GM12801 (cell line): ENCODE results near the gene PPP1R12A.

Experiments
- CTCF ChIP-seq: IDR thresholded peaks from one replicate; pipeline ENCODE4 v1.5.1; 2011; ENCODE audit warnings: control low read depth; ENCODE audit not compliant: insufficient read length; ENCODE audit errors: extremely low read depth

Gene PPP1R12A

GRCh38 chr12:79935021-79935623 is at the start of gene PPP1R12A:
TSS of gene PPP1R12A (minus strand) at chr12:79935097. CDS start at chr12:79934931, 166 bp downstream.
- TF ChIP-seq CTCF = no peak

GRCh38 chr12:79983986-79984620 is 49.2 kb upstream of the PPP1R12A start:
- no peak for TF ChIP-seq CTCF

- no peak for TF ChIP-seq CTCF
Measured at GRCh38 chr12:79983492-79983891, 48.6 kb upstream of the PPP1R12A start.

GRCh38 chr12:79982086-79983062 is 47.5 kb upstream of the PPP1R12A start:
- TF ChIP-seq CTCF = no peak

- TF ChIP-seq CTCF = no peak
Measured at GRCh38 chr12:79978692-79979091, 43.8 kb upstream of the PPP1R12A start.

- no peak for TF ChIP-seq CTCF
Measured at GRCh38 chr12:79975143-79975542, 40.2 kb upstream of the PPP1R12A start.

- TF ChIP-seq CTCF = no peak
Measured at GRCh38 chr12:79973801-79974200, 38.9 kb upstream of the PPP1R12A start.
